Activated CD4-positive, alpha-beta T cell treated with anti-CD3 and anti-CD28 coated beads, Interleukin-10, Interleukin-2, amounts not matched to agents 100 ng/mL and 50 ng/mL, durations not matched to agents 16 hours and 8 hours (primary cell): ENCODE measurements around the gene SYT8.
A peak's percentile ranks its signal among the peaks of the same experiment; 100 is the strongest.
"Not testable (repeated sequence)": the region's sequence is repeated elsewhere in the genome, so short reads cannot be mapped to it uniquely, and the experiment has no call there.

Experiments
- DNase-seq: peaks from one replicate; pipeline ENCODE4 v3.0.0-alpha.2; 2020

The SYT8 gene

GRCh38 chr11:1875851-1876301, 41.1 kb downstream of the SYT8 start:
- DNase-seq = not testable (repeated sequence)

GRCh38 chr11:1876361-1877063, 41.7 kb downstream of the SYT8 start:
- no peak for DNase-seq

DNA sequence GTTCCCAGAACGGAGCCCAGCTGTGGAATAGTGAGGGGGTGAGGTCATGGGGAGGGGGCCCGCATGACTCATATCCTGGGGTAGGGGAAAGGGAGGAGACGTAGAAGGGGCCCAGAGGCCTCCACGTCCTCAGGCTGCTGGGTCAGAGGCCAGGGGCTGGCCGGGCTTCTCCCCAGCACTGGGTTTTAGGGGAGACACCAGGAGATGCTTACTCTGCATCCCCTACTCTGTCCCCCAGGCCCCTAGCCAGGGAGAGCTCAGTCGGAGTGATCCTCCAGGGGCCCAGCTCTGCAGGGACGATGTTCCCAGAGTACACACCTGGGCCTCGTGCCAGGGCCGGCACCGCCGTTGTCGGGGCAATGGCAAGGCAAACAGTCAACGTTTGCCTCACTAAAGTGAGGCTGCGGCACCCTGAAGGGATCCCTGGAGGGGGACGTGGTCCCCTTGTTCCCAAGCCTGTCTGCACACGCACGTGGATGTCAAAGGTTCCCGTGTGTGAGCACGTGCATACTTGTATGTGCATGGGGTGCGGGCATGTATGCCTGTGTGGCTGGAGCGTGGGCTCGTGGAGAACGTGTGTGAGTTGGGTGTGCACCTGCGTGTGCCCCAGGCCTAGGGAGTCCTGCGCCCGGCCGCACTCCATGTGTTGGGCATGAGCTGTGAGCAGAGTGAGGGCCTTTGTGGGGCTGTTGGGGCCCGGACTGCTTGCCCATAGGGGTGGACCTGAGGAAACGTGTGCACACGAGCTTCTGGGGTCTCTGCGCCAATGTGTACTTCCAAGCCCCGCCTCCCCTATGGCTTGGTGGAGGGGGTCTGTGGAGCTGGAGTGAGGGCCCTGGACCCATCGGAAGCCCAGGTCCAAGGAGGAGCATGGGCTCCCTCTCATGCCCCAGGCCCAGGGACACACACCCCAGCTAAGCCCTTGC, 42.7 kb downstream of the SYT8 start:
- no peak for DNase-seq

DNA sequence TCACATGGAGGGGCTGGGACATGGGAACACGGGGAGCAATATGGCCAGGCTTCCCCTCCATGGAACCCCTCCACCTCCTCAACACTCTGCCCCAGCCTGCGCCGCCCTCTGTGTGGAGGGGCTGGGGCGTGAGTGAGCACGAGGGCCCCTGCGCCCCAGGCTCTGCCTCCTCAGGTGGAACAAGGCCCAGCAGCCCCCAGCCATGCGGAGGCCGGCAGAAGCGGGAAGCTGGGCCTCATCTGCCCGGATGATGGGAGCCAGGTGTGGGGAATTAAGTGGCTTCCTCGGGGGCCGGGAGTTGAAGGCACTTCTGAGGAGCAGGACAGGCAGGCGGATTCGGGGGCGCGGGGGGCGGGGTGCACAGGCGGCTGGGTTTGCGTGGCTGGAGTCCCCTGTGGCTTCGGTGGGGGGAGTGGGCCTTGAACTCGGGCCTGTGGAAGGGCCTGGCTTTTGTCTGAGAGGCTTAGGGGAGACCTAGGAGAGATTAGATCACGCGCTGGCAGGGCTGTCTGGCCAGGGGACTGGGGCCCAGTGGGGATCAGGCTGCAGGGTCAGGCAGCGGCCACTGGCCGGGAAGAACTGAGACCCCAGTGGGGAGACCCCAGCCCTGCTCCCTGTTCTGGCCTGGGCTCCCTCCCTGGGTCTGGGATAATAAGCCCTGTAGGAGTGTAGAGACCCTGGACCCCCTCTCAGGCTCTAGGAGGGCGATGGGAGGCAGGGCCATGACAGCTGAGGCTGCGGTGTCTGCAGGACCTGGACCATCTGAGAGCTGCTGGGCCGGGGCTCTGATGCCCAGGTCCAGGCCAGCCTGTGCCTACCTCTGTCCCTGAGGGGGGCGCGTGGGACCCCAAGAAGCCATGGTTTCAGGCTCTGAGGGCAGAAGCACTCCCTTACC, 43.6 kb downstream of the SYT8 start:
- no peak for DNase-seq

DNA sequence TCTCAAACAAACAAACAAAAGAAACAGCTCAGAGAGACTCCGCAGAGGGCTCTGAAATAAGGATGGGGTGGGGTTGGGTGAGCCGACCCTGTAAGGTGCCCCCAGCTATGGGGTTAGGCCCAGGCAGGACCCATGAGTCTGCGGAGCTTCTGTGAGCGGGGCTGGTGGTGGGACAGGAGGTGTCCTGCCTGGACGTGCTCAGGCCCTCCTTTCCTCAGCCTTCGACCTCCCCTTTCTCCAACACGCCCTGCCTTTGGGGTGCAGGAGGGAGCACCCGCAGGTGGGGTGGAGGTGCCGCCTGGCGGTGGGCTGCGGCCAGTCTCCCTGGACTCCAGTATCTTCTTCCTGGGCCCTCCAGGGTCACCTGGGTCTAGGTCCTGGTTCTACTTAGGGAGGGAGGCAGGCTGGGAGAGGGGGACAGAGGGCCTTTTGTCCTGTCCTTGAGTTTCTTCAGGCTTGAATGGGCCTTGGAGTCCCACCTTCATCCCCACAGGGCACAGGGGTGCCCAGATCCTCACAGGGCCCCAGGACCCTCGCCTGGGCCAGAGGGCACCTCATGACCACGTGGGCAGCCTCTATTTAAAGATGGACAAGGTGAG, 44.7 kb downstream of the SYT8 start:
- no peak for DNase-seq

DNA sequence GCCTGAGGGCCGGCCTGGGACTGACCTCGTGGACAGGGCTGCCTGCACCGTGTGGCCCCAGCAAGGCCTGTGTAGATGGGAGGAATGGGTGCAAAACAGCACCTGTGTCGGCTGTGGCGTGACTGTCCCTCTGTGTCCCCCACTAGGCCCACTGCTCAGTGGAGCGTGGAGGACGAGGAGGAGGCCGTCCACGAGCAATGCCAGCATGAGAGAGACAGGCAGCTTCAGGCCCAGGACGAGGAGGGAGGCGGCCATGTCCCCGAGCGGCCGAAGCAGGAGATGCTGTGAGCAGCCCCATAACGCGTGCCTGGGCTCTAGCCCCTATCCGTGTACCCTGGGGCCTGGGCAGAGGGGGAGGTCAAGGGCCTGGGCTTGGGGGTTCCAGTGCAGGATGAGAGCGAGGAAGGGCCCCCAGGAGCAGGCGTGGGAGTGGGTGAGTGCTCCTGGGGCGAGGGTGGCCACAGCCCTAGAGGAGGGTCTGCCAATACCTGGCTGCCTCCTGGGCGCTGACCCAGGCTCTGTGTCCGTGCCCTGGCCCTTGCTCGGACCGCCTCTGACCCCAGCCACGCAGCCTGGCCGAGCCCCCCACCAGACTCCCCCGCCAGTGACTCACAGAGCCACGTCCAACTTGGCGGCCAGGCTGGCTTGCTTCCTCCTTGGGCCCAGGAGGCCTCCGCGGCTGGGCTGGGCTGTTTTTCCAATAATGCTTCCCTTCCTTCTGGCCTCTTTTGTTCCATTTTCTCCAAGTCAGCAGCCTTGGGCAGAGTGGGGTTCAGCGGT, 45.3 kb downstream of the SYT8 start:
- no peak for DNase-seq

GRCh38 chr11:1880746-1881441, 46.1 kb downstream of the SYT8 start:
- DNase-seq = no peak

- DNase-seq = no peak
Measured at GRCh38 chr11:1881442-1882264, 46.9 kb downstream of the SYT8 start.

DNA sequence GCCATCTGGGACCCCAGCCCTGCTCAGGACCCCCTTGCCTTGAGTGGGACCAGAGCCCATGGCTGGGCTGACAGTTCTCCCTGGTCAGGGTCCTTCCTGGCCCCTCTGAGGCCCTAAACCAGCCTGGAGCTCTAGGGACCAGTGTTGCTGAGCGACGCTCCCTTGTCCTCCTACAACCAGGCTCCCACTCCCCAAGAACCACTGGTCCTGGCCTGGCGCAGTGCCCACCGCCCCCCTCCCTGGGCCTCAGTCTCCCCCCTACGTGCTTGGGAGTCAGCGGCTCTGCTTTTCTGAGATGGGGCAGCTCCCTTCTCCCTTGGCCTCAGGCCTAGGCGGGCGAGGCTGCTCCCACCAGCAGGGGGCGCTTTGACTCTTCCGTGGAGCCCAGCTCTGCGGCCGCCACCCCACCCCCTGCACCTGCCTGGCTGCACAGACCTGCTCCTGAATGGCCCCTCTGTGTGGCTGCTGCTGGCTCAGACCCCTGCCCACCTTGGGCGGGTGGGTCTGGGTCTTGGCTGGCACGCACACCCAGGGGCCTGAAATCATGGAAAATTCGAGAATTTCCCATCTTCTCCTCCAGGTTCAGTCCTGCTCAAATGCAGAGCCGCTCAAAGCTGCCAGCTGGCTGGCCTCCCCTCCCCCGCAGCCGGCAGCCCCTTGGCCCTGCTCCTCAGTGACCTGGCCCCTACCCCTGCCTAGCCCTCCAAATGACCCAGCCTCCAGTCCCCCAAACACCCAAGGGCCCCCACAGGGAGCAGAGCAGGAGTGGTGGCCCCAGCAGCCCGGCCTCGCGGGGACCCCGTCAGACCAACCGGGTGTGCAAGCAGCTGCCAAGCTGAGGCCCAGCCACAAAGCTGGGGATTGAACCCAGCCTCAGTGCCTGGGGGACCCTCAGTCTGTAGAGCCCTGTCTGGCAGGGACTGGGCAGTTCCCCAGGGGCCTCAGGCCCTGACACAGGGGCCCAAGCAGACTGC, 47.8 kb downstream of the SYT8 start:
- peak; percentile 85 for DNase-seq

DNA sequence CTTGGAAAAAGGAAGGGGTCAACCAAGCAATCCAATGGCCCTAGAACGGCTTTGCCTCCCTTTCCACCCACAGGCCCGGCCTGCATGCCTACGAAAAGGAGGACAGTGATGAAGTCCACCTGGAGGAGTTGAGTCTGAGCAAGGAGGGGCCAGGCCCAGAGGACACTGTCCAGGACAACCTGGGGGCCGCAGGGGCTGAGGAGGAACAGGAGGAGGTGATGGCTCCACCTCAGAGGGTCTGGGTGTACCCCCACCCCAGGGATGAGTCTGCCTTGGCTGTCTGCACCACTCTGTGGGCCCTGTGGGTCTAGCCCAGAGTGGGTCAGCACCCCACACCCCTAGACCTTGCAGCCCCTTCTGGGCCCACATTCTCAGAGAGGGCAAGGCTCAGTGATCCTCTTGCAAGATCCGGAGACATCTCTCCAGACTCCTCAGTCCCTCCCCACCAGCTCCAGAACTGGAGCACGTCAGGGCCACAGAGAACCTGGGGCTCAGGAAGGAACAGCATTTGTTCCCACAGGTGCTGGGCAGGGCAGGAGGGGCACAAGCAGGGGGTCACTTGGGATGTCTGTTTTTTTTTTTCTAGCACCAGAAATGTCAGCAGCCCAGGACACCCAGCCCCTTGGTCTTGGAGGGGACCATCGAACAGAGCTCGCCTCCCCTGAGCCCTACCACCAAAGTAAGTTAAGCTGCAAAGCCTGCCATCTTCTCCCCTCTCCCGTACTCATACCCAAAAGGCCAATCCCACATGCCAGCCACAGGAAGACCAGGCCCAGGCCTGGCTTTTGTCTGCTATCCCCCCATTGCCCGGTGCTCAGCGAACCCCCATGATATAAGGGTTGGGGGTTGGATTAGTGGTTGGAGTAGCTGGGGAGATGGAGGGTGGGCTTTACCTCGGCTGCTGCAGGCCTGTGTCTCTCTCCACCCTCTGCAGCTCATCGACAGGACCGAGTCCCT, 48.8 kb downstream of the SYT8 start:
- DNase-seq = no peak

GRCh38 chr11:1884303-1884700, 49.5 kb downstream of the SYT8 start:
- no peak for DNase-seq

DNA sequence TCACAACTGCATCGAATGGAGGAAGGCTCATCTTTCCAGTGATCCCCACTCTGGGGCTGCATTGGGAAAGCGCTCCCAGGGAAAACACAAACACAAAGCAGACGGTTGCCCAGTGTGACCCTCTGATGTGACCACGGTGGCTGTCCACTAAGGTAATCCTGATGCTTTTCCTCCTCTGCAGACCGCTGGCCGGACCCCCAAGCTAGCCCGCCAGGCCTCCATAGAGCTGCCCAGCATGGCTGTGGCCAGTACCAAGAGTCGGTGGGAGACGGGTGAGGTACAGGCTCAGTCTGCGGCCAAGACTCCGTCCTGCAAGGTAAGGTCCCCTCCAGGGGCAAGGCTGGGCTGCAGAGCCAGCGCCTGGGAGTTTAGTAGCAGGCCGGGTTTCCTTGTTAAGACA, 51.8 kb downstream of the SYT8 start:
- DNase-seq = not testable (repeated sequence)
